ENCODE data around the gene RARRES1.

RARRES1 gene, protein sequence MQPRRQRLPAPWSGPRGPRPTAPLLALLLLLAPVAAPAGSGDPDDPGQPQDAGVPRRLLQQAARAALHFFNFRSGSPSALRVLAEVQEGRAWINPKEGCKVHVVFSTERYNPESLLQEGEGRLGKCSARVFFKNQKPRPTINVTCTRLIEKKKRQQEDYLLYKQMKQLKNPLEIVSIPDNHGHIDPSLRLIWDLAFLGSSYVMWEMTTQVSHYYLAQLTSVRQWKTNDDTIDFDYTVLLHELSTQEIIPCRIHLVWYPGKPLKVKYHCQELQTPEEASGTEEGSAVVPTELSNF

DNA sequence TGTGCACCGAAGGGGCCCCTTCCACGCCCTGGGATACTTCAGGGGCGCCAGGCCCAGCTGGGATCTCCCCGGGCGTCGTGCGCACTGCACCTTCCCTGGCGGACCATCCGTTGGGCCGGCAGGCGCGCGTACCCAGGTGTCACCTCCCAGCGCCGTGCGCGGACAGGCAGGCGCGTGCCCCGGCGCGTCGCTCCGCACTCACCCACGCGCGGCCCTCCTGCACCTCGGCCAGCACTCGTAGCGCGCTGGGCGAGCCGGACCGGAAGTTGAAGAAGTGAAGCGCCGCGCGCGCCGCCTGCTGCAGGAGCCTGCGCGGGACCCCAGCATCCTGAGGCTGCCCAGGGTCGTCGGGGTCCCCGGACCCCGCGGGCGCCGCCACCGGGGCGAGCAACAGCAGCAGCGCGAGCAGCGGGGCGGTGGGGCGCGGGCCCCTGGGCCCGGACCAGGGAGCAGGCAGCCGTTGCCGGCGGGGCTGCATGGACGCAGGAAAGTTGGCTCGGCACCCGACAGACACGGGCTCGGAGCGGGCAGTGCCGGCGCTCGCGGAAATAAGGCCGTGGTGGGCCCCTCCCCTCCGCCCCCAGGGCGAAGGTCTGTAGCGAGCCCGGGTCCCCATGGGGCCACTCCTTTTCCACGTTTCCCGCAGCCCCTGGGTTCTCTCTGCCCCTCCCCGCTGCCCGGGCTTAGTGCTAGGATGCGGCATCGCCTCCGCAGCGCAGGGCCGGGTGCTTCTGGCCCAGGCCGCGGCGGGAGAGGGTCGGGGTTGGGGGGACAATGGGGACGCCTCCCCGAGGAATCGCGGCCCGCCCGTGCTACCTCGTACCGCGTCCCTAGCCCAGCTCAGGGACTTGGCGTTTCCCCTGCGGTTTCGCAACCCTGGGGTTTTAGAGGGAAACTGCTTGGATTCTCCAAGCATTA, at the start of gene RARRES1:
RARRES1 (minus strand) TSS at position 520 of the 918 bp plus-strand sequence; CDS start at position 478, 42 bp downstream.
- DNase-seq (ENCODE audit: low spot score), result peak; percentile 51

DNA sequence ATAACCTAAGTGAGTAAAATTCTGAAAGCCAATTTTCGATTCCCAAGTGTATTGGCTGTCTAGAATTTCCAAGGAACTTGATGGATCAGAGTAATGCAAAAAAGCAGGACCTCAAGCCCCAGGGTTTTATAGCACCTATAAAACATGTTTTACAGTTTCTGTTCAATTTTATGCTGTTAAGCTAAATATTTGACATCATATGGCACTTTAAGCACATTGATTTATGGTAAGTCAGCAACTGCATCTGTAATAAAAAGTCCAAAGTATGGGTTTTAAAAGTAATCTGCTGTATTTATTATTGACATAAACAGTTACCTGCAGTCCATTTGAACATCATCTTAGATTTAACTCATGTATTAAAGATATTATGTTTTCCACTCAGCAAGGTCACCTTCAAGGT, 49.6 kb upstream of the RARRES1 start:
- no peak for DNase-seq (ENCODE audit: low spot score)

DNA sequence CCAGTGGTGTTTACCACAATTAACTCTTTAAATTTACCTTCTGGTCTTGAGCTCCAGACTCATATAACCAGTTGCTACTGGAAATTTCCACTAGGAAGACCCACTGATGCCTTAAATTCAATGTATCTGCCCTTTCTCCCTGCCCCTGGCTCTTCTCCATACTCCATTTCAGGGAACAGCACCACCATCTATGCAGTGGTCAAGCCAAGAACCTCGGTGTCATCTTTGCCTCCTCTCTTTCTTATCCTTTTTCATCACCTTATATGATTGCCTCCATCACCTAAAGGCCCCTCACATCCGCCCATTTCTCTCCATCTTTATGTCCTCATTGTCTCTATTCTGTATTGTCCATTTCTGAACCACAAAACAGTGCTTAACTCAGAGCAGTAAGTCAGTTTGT, 48.9 kb upstream of the RARRES1 start:
- no peak for DNase-seq (ENCODE audit: low spot score)

DNA sequence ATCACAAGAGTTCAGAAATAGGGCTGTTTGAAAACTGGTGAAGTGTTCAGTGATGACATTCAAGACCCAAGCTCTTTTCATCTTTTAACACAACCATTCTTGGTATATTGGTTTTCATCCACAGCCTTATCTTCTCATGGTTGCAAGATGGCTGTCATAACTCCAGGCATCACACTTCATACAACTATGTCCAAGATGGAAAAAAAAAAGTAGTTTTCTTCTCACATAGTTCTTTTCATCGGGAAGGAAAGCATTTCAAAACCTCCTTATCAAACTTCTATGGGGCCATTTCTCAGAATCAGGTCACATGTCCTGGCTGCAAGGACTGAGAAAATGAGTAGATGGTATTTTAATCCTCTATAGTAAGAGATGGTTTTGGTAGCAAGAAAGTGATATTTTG, 48.5 kb upstream of the RARRES1 start:
- no peak for DNase-seq (ENCODE audit: low spot score)

DNA sequence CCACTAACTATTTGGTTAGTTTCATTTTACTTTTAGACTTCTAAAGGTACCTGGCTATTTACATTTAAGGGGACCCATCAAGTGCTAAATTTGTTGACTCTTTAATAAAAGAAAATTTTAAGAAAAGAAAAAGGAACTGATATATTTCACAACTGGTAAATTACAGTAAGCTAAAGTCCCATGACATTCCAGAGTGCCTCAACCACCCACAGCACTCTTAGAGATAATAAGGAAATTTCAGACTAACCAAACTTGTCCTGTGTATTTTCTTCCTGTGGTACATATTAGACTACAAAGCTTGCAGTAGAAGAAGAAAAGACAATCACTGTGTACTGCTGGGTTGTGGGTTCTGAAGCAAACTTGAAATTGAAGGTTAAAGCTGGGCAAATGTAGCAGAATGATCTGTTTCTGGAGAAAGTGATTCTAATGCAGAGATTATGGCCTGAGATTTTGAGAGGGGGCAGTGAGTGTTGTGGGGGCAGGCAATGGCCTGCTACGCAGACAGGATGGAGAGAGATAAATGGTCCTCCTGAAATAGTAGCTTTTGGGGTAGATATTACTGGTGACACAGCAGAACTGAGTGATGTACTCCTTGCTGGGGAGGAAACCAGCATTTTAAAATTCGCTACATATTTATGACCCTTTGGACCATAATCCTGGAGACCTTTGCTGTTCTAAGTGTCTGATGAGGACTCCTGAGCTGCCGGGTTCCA, 45.1 kb upstream of the RARRES1 start:
- no peak for DNase-seq (ENCODE audit: low spot score)

DNA sequence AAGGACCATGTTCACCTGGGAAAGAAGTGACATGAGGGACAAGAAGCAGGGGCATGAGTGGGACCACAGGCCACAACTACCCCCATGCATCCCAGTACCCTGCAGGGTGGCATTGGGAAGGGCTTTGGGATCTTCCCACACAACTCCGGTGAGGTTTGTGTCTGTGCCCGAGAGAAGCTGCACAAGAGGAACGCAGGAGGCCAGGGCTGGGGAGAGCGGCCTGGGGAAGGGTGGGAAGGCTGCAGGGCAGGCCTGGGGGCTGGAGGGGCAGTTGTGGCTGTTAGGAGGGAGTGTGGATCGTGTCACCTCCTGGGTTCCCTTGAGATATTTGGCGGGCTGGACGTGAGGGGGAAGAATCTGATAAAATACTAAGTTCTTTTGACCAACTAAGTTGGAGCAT, 44.3 kb upstream of the RARRES1 start:
- DNase-seq (ENCODE audit: low spot score), result no peak

DNA sequence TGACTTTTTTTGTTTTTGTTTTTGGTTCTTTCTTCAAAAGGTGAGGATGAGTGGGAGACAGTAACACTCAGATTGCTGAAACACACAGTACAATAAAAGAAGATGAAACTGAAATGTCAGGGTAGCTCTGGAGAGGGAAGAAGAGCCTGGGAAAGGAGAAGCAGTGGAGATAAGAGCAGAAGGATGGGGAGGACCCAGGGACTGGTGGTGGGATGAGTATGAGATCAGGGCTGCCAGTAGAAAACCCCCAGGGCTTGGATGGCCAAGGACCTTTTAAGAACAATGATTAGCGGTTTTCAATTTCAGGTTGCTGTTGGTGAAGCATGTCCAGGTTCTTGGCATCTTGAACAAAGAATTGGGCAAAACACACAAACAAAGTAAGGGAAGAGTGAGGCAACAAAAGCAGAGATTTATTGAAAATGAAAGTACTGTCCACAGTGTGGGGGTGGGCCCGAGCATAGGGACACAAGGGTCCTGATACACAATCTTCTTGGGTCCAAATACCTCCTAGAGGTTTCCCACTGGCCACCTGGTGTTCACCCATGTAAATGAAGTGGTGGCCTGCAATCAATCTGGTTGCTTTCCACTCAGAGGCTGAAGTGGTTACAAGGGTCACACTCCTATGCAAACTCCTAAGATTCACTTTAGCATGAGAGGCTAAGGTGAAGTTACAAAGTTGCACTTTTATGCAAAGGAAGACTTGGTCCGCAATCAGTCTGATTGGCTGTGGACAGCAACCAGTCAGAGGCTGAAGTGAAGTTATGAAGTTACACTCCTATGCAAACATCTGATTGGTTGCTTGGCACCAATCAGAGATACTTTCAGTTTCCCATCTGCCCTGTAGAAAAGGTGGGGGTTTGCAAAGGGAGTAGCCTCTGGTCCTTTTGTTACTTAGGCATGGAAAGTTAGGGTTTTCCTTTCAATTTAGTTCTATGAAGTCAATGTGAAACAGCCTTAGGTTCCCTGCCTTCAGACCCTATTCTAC, 43.5 kb upstream of the RARRES1 start:
- DNase-seq (ENCODE audit: low spot score), result no peak

DNA sequence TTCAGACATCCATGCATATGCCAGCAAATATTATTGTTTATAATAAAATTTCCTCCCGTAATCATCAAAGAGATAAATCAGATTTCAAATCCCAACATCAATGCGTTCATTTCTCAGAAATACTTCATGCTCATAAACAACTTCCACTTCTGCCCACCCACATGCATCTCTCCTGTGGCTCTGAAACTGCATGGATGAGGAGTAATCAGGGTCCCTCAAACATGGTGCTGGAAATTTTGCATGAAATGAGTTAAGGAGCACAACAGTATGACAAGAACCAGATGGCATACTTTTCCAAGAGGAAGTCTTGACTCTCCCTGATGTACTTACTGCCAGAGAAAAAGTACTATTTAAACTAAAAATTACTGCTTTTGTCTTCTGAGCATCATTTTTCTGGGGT, 42.7 kb upstream of the RARRES1 start:
- no peak for DNase-seq (ENCODE audit: low spot score)

DNA sequence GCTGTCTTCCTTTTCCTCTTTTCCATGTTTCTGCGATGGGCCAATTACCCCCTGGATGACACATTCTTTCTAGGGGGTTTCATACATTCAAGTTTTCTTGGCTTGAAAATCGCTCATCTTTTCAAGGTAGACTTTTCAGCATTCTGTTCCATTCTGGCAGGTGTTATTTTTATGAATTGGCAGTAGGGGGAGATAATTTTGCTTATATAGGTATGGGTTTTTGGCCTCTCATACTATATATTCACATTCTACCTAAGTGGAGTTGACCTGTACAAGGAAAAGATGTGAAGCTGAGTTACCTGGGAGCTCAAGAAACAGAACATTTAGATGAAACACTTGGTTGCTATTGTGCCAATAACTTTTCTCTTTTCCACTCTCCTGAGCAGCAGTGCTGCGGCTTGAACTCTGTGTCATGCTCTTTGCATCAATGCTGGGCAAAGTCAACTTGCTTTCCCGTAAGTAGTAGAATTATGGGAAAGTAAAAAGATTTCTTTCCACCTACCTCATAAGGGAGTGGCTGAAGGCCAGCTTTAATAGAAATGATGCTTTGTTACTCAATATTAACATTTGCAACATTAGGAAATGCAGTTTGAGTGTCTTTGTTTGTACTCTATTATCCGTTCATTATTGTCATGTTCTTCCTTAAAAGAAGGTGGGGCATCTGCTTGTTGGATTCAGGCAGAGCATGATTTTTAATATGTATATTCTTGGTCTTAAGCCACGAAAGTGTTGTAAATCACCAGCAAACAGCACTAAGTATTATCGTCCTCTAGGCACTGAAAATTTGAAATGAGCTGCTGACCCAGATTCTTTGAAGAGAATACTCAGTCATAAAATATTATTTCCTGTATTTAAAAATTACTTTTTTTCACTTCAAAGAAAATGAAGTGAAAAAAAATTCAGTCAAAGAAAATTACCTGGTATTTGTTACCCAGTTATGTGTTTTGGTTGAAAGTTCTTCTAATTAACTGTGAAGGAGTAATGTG, 41.9 kb upstream of the RARRES1 start:
- DNase-seq (ENCODE audit: low spot score), result no peak

DNA sequence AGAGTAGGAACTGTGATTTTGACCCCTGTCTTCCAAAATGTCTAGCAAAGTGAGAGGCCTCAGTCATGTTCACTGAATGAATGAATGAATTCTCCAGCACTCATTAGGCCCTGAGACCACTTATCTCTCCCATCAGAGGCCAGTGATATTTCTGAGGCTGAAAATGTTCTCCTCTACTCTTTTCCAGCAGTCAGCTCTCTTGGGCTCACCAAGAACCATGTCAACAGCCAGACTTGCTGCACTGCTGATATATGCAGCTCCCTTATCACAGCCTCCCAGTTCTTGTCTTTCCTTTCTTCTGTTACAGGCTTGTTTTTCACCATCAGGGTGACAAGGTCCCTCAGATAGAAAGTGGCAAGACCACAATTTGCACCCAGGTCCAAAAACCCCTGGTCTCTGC, 40.9 kb upstream of the RARRES1 start:
- no peak for DNase-seq (ENCODE audit: low spot score)

DNA sequence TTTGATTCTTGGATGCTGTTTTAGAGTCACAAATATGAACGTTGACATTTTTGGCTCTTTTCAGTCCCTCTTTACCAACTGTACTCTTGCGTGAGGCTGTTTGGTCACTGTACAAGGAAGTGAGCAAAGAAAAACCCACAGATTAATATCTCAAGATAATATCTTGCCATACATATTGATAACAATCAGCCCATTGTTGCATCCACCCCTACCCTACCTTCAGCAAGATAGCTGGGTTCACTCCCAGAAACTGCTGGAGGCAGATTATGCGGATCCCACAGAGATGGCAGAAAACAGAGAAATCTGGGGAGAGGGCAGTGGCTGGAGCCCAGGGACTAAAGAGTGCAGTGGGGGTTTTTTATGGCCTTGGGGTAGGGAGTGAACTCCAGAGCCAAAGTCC, 39.7 kb upstream of the RARRES1 start:
- no peak for DNase-seq (ENCODE audit: low spot score)

DNA sequence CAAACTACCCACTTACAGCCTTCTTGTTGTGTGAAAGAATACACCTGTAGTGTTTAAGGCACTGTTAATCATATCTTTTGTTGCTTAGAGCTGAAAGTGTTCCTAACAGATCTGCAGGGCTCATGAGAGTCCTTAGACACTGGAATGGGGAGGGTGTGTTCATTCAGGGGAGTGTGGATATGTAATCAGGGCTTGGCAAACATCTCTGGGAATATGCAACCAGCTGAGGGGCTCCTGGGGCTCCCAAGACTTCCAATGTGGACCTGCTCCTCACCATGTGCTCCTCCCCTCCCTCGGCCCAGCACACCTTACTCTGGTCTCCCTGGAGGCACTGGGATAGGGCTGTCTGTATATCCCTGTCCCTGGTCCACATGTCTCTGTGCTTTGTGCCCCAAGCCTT, 39.3 kb upstream of the RARRES1 start:
- DNase-seq (ENCODE audit: low spot score), result no peak

DNA sequence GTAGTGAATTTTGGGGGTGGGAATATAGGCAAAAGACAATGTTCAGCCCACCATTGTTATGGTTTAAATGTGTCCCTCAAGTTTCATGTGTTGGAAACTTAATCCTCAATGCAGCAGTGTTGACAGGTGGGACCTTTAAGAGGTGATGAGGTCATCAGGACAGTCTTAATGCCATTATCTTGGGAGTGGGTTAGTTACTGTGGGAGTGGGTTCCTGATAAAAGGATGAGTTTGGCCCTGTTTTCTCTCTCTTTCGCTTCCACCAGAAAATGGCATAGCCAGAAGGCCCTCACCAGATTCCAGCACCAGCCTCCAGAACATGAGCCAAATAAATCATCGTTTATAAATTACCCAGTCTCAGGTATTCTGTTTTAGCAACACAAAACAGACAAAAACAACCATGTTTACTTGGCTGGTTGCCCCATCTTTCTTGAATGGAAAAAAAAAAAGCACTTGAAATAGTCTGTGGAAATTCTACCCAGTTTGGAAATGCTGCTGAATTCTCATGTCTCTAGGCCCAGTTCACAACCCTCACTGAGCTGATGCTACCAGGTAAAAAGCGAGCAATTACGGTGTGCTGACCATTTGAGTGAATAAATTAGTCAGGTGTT, 38.6 kb upstream of the RARRES1 start:
- DNase-seq (ENCODE audit: low spot score), result no peak

DNA sequence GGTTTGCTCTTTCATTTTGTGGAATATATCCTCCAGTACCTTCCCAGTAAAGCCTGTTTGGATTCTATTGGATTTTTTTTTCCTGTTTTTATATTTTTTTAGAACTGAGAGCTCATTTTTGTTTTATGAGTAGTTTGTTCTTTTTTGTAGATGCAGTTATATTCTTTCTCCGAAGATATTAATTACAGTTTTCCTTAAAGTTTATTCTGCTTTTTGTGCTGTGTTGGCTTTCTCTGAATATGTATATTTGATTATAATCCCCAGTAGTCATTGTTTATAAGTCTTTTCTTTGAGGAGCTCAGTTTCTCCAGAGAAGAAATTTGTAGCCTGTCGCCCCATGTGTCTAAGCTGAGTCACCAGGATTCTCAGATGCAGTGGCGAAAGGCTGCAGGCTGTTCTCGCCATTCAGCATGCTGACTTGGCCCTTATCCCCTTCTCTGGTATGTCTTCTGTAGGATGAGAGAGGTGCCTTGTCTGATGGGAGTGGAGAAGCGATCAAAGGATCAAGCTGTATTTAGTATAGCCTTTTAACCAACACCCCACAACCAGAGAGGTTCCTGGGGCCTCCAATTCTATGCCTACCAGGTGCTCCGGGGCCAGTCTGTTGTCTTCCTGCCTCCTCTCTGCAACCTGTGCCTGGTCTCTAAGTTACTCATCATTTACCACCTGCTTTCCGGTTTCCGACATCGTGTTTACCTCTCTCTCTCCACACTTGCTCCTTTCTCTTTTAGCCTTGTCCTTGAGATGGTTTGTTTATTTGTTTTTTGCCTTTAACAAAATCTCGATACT, 37.9 kb upstream of the RARRES1 start:
- DNase-seq (ENCODE audit: low spot score), result peak; percentile 64

DNA sequence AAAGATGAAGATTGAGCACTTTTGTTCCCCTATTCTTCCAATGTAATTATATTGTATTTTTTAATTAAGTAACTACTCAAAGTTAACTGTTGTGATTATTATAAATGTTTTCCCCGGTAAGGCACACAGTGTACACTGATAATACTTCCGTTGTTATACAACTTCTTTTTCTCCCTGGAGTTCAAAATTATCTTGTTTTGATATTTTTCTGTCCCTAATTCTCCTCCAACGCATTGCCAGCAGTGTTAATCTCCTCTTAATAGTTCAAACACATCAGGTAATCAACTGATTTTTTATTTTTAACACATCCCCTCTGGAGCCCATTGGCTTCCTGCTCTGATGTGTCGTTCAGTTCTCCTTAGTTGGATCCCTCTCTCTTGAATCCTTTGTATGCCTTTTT, 37.3 kb upstream of the RARRES1 start:
- DNase-seq (ENCODE audit: low spot score), result no peak

DNA sequence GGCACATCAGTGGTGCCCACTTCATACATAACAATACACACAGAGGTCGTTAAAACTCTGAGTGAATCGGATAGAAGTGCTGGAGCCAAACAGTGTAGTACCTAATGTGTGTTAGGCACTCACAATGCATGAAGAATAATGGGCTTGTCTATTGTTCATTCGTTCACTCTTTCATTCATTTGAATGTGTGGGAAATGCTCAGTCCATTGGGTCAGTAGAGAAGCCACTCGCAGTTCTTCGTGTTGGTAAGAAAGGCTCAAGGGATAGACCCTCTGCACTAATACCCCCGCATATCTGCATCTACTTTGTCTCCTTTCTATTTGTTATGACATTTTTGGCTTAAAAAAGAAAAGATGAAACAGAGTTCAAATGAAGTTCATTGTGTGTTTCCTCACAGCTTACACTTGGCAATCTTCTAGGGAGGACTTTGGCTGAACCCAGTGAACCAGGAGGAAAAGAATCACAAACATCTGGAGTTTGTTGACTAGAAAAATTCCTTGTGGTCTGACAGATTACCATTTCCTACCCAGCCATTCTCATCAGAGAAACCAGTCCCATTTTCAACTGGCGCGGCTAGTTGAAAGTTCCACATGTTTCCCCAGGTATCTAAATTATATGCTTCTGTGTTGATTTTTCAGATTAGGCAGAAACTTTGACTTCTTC, 36.8 kb upstream of the RARRES1 start:
- peak; percentile 94 for DNase-seq (ENCODE audit: low spot score)

DNA sequence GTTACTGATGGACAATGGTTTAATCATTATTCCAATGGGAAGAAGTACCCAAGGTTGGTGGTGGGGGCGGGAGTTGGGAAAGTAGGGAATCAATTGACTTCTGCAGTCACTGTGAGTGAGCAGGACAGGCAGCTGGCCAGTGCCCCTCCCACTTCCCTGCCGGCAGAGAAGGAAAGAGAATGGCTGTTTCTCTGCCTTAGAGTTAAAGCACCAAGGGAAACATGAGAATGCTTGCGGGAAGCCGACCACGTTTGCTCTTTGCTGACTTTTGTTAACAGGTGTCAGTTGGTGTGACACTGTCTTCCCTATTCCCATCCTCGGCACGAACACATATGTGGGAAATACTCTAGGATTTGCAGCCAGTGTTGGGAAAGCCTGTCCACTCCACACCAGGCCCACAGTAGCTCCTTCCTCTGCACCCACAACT, 36.1 kb upstream of the RARRES1 start:
- peak; percentile 61 for DNase-seq (ENCODE audit: low spot score)

DNA sequence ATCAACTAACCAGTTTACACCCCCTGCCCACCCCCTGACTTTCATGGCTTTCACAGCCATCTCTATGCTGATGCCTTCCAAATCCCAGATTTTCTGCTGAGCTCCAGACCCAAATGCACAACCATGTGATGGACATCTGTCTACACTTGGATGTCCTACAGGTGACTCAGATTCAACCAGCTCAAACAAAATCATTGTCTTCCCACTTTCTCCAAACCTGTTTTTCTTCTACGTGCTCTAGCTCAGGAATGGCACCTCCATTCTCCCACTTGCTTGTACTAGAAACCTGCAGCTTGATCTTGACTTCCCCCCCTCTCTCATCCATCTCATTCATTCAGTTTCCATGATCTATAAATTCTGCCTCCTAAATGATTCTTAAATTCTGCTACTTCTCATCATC, 34.1 kb upstream of the RARRES1 start:
- no peak for DNase-seq (ENCODE audit: low spot score)

Measured in AG08395 (cell line).